Frontal cortex (tissue), 4 donors: Measurements from ENCODE around the gene DCTN2. TPM values are rescaled to one million over a fixed set of nuclear protein-coding genes. Genes with fewer than 3 reads are reported as not detected.
A peak's percentile ranks its signal among the peaks of the same experiment; 100 is the strongest.
"Not testable (repeated sequence)": the region's sequence is repeated elsewhere in the genome, so short reads cannot be mapped to it uniquely, and the experiment has no call there.

Experiments
- DNase-seq, 2 donors: peaks; one replicate each; pipeline ENCODE4 v3.0.0; 2012; ENCODE audit warnings: low spot score in 2 of 2
- FAIRE-seq: peaks from 2 replicates; lab custom pipeline; 2012; peaks lifted over from hg19 to GRCh38; lab: Jason Lieb, UNC
- small RNA-seq: library from RNA; depleted of rRNA; stranded (forward); fragments of <200 nt; gene quantifications from one replicate; pipeline ENCODE3, GENCODE V24; 2014
- total RNA-seq: library from RNA; depleted of rRNA; stranded (reverse); fragments of >200 nt; gene quantifications from one replicate; pipeline ENCODE4 v1.2.3, GENCODE V29; 2014
- donor health status: control.
- donor health status: control.
- donor health status: control.

Gene DCTN2
- total RNA-seq, 1 donor from 2014 or later, result 136 TPM

DNA sequence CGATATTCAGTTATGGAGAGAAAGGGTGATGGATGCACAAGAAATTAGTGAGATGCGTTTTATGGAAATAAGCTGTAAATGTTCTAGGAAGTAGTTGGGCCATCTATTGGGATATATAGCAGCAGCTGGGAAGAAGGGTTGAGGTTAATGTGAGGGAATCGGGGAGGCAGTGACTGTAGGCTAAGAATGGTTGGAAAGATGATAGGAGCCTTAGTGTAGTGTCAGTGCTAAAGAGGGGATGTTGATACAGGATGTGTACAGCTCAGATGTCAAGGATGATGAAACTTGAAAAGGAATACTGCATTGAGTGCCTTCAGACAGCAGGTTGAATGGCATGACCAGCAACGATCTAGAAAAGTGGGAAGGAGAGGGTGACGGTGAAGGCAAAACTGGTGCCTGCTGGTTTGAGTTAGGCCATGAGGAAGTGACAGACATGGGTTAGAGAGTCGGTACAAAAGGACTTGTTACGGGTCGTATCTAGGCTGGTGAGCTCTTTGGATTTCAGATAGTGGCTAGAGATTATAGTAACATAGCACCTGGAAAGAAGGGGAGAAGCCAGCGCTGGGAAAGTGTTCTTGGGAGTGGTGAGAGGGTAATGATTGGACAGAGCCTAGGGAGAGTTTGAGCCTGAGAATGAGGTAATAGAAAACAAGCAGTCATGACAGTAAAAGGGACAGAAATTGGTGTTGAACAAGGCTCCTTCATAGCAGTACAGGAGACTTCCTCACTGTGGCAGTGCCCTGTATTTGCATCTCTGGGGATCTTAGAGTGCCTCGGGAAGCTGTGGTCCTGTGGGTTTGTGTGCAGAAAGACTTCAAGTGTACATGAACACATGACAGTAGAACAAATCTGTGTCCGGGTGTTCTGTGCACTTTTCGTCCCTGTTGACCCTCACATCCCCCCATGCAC, 49.5 kb downstream of the DCTN2 start:
- no peak for DNase-seq
- no peak for FAIRE-seq

DNA sequence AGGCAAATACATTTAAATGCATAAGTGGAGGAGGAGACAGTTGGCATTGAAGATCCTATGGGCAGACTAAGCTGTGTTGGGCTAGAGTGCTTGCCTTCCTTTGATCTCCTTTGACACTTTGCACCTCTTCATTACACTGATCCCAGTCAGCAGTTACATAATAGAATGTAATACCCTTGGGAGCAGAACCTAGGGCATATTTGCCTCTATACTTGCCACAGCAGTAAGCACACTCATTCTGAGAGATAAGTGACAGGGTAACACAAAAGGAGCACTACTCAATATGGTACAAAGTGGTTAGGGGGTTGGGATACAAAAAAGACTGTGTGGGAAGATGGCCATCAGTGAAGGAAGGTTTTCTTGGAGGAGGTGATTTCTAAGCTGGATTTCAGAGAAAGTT, 50.2 kb downstream of the DCTN2 start:
- no peak for FAIRE-seq
- no peak for DNase-seq

- not testable (repeated sequence) for DNase-seq, FAIRE-seq
These were observed 51.8 kb downstream of the DCTN2 start for GRCh38 chr12:57495051-57495701.

GRCh38 chr12:57491393-57492280, 55.4 kb downstream of the DCTN2 start:
- DNase-seq (no peak), FAIRE-seq (no peak)

GRCh38 chr12:57490126-57490525, 56.9 kb downstream of the DCTN2 start:
- no peak for FAIRE-seq
- DNase-seq, result no peak

DNA sequence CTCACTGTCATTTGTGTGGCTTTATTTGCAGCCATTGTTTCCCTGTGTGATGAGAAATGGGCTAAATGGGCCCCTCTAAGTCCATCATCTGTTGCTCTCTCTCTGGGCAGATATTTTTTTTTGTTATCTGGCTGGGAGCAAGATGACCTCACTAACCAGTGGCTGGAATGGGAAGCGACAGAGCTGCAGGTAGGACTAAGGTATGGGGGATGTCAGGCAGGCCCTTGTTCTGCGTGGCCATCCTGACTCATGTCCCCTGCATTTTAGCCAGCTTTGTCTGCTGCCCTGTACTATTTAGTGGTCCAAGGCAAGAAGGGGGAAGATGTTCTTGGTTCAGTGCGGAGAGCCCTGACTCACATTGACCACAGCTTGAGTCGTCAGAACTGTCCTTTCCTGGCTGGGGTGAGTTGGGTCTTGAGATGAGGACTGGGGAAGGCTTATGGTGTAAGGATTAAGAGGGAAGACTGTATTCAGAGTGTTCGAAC, 57.8 kb downstream of the DCTN2 start:
- DNase-seq, result no peak
- no peak for FAIRE-seq

GRCh38 chr12:57488402-57489156, 58.4 kb downstream of the DCTN2 start:
- no peak for FAIRE-seq
- DNase-seq, result no peak

DNA sequence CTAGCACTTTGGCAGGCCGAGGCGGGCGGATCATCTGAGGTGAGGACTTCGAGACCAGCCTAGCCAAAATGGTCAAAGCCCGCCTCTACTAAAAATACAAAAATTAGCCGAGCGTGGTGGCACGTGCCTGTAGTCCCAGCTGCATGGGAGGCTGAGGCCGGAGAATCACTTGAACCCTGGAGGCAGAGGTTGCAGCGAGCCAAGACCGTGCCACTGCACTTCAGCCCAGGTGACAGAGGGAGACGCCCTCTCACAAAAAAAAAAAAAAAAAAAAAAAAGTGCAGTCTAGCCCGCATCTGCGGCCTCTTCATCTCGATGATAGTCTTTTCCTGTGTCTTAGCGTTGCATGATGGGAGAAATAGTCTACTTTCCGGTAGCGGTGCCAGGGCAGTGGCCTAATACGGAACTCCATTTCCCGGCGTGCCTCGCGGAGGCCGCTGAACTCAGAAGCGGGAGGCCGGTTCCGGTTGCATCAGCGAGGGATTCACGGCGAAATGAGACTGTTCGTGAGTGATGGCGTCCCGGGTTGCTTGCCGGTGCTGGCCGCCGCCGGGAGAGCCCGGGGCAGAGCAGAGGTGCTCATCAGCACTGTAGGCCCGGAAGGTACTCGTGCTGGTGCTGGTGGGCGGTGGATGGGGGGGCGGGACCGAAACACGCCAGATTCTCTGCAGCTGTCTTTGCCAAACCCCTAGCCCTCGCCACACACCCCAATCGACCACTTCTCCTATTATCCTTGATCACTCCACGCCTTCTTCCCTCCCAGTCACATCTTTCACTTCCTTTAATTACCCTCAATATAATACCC, 59.2 kb downstream of the DCTN2 start, which contains the start of gene MARS1:
Gene MARS1 (plus strand): TSS at position 472 of the 805 bp plus-strand sequence. CDS start 23 bp downstream, at position 495.
- FAIRE-seq, result no peak

GRCh38 chr12:57487055-57487596, 59.9 kb downstream of the DCTN2 start:
- no peak for DNase-seq

More for the DNA sequence above, 59.2 kb downstream of the DCTN2 start, which contains the start of gene MARS1:
- peak; percentile 89 to 90 for DNase-seq

DNA sequence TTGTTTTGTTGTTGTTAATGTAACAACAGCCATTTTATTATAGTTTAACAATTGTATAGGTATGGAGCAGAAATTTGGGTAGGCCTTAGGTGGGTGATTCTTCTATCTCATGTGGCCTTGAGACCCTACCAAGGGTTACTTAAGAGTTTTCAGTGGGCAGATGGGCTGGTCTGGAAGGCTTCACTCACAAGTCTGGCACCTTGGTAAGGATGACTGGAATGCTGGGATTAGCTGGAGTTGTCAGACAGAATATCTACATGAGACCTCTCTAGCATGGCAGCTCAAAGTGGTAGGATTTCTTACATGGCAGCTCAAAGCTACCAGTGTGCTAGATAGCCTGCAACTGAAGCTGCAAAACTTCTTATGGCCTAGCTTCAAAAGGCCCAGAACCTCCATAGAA, 61.3 kb downstream of the DCTN2 start:
- no peak for FAIRE-seq
- DNase-seq, result no peak

More at GRCh38 chr12:57487055-57487596, 59.9 kb downstream of the DCTN2 start:
- no peak for FAIRE-seq

DNA sequence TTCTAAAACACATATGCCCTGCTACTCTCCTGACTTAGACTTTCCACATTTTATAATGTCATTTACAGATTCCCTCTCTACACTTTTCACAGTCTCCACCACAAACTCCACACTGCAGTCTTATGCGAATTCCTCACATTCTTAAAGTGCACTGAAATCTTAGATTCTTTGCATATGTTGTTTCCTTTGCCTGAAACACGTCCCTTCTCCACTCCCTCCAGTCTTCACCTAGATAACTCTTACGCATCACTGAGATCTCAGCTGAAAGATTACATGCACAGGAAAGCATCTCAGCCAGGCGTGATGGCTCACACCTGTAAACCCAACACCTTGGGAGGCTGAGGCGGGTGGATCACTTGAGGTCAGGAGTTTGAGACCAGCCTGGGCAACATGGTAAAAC, 63.5 kb downstream of the DCTN2 start:
- no peak for FAIRE-seq

DNA sequence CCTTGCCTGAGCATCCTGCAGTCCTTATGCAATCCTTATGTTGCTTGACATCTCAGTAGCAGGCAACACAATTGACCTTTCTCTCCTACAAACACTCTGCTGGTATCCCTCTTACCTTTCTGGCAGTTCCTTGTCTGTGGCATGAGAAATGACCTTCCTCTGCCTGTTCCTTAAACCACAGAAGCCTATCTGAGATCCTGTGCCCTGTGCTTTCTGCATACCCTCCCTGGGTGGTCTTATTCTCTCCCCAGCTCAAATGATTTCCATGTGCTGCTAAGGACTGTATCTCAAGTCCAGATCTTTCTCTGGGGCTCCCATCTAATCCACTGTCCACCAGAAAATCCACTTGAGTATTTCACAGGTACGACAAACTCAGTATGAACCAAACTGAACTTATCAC, 65.3 kb downstream of the DCTN2 start:
- no peak for FAIRE-seq
- no peak for DNase-seq

More for the DNA sequence above, 63.5 kb downstream of the DCTN2 start:
- DNase-seq, result no peak

Small RNA genes lying within 50 kb of the gene (small RNA-seq; reads per million reads assigned to genes)
- not detected for gene MIR616

Other genes with a start within 250 kb of the DCTN2 start
- 17.1 TPM for gene R3HDM2, start 116.1 kb downstream of the DCTN2 start, total RNA-seq
- gene INHBC, start 112.4 kb downstream of the DCTN2 start, total RNA-seq, result not detected
- not detected for gene INHBE, start 91.9 kb downstream of the DCTN2 start, total RNA-seq
- under 0.01 TPM for gene GLI1, start 87.4 kb downstream of the DCTN2 start, total RNA-seq
- 1.2 TPM for gene ARHGAP9, start 67.3 kb downstream of the DCTN2 start, total RNA-seq
- 82.3 TPM for gene MARS1, start 59.1 kb downstream of the DCTN2 start, total RNA-seq
- gene DDIT3, start 26.7 kb downstream of the DCTN2 start, total RNA-seq, result 4.9 TPM
- 1.2 TPM for gene MBD6, start 24.4 kb downstream of the DCTN2 start, total RNA-seq
- 42.8 TPM for gene KIF5A, start 2.9 kb upstream of the DCTN2 start, total RNA-seq
- gene PIP4K2C, start 44.0 kb upstream of the DCTN2 start, total RNA-seq, result 11.0 TPM
- gene DTX3, start 57.6 kb upstream of the DCTN2 start, total RNA-seq, result 51.4 TPM
- 38.3 TPM for gene ARHGEF25, start 64.2 kb upstream of the DCTN2 start, total RNA-seq
- gene B4GALNT1, start 86.0 kb upstream of the DCTN2 start, total RNA-seq, result 37.5 TPM
- 151 TPM for gene OS9, start 146.9 kb upstream of the DCTN2 start, total RNA-seq
- gene AGAP2, start 191.6 kb upstream of the DCTN2 start, total RNA-seq, result 25.7 TPM
- gene TSPAN31, start 197.8 kb upstream of the DCTN2 start, total RNA-seq, result 38.3 TPM
- 51.4 TPM for gene CDK4, start 205.1 kb upstream of the DCTN2 start, total RNA-seq
- 17.5 TPM for gene MARCHF9, start 207.9 kb upstream of the DCTN2 start, total RNA-seq
- gene CYP27B1, start 219.9 kb upstream of the DCTN2 start, total RNA-seq, result not detected
- 1.2 TPM for gene METTL1, start 224.9 kb upstream of the DCTN2 start, total RNA-seq
- 1.2 TPM for gene EEF1AKMT3, start 225.4 kb upstream of the DCTN2 start, total RNA-seq
- 30.2 TPM for gene TSFM, start 235.6 kb upstream of the DCTN2 start, total RNA-seq